ENCODE data around the gene TMEM252. TPM values are rescaled to one million over a fixed set of nuclear protein-coding genes. Genes with fewer than 3 reads are reported as not detected.

The TMEM252 gene
- total RNA-seq, 1 donor from 2014 or later, result not detected

GRCh38 chr9:68507130-68507805 lies 33.4 kb downstream of the TMEM252 start:
- DNase-seq (no peak), ATAC-seq (ENCODE audit: poor library complexity) (peak; percentile 50)
- intact Hi-C loops (cut with DNase I), result no loop called here

- intact Hi-C loops (cut with DNase I), result no loop called here
These were observed 34.1 kb downstream of the TMEM252 start for GRCh38 chr9:68506551-68506950.

GRCh38 chr9:68505681-68506409 lies 34.8 kb downstream of the TMEM252 start:
- DNase-seq, result no peak
- intact Hi-C loops (cut with DNase I), result no loop called here
- ATAC-seq (ENCODE audit: poor library complexity), result peak; percentile 33

More at GRCh38 chr9:68506551-68506950, 34.1 kb downstream of the TMEM252 start:
- DNase-seq, result no peak
- no peak for ATAC-seq (ENCODE audit: poor library complexity)

GRCh38 chr9:68502279-68502678 lies 38.4 kb downstream of the TMEM252 start:
- no peak for ATAC-seq (ENCODE audit: poor library complexity)
- DNase-seq, result no peak
- intact Hi-C loops (cut with DNase I), result no loop called here

GRCh38 chr9:68500457-68501381 lies 40.0 kb downstream of the TMEM252 start:
- ATAC-seq (ENCODE audit: poor library complexity) (peak; percentile 75), DNase-seq (no peak)
- intact Hi-C loops (cut with DNase I), result no loop called here

GRCh38 chr9:68498816-68499215 lies 41.9 kb downstream of the TMEM252 start:
- intact Hi-C loops (cut with DNase I), result loop anchor here (10.0 kb wide), 1 partner anchor 84 kb away; no protein-coding TSS in a partner anchor
- ATAC-seq (ENCODE audit: poor library complexity), result no peak

GRCh38 chr9:68497629-68498028 lies 43.1 kb downstream of the TMEM252 start:
- no peak for ATAC-seq (ENCODE audit: poor library complexity)
- intact Hi-C loops (cut with DNase I), result loop anchor here (10.0 kb wide), 1 partner anchor 83 kb away; no protein-coding TSS in a partner anchor
- DNase-seq, result no peak

More at GRCh38 chr9:68498816-68499215, 41.9 kb downstream of the TMEM252 start:
- no peak for DNase-seq

GRCh38 chr9:68496356-68496755 lies 44.3 kb downstream of the TMEM252 start:
- intact Hi-C loops (cut with DNase I), result loop anchor here (10.0 kb wide), 1 partner anchor 82 kb away; no protein-coding TSS in a partner anchor

GRCh38 chr9:68495247-68495646 lies 45.4 kb downstream of the TMEM252 start:
- intact Hi-C loops (cut with DNase I), result loop anchor here (10.0 kb wide), 1 partner anchor 80 kb away; no protein-coding TSS in a partner anchor
- ATAC-seq (ENCODE audit: poor library complexity), result peak; percentile 11

More at GRCh38 chr9:68496356-68496755, 44.3 kb downstream of the TMEM252 start:
- no peak for ATAC-seq (ENCODE audit: poor library complexity)
- DNase-seq, result no peak

GRCh38 chr9:68493958-68494577 lies 46.6 kb downstream of the TMEM252 start:
- ATAC-seq (ENCODE audit: poor library complexity) (peak; percentile 20), DNase-seq (no peak)
- intact Hi-C loops (cut with DNase I), result loop anchor here (10.0 kb wide), 1 partner anchor 79 kb away; no protein-coding TSS in a partner anchor

More at GRCh38 chr9:68495247-68495646, 45.4 kb downstream of the TMEM252 start:
- no peak for DNase-seq

- ATAC-seq (ENCODE audit: poor library complexity) (peak; percentile 7), DNase-seq (no peak)
- intact Hi-C loops (cut with DNase I), result loop anchor here (10.0 kb wide), 1 partner anchor 79 kb away; no protein-coding TSS in a partner anchor
These were observed 47.1 kb downstream of the TMEM252 start for GRCh38 chr9:68493541-68493940.

GRCh38 chr9:68492806-68493205 lies 47.9 kb downstream of the TMEM252 start:
- ATAC-seq (ENCODE audit: poor library complexity) (no peak), DNase-seq (no peak)
- intact Hi-C loops (cut with DNase I), result loop anchor here (10.0 kb wide), 1 partner anchor 78 kb away; no protein-coding TSS in a partner anchor

GRCh38 chr9:68489646-68490045 lies 51.0 kb downstream of the TMEM252 start:
- intact Hi-C loops (cut with DNase I), result loop anchor here (10.0 kb wide), 1 partner anchor 75 kb away; no protein-coding TSS in a partner anchor
- no peak for DNase-seq
- no peak for ATAC-seq (ENCODE audit: poor library complexity)

- DNase-seq (no peak), ATAC-seq (ENCODE audit: poor library complexity) (no peak)
- intact Hi-C loops (cut with DNase I), result no loop called here
These were observed 52.6 kb downstream of the TMEM252 start for GRCh38 chr9:68488126-68488525.
